T-helper 17 cell (primary cell): Measurements from ENCODE around the gene FBRS. TPM values are rescaled to one million over a fixed set of nuclear protein-coding genes. Genes with fewer than 3 reads are reported as not detected.
"Not testable (repeated sequence)": the region's sequence is repeated elsewhere in the genome, so short reads cannot be mapped to it uniquely, and the experiment has no call there.

Experiments
- ATAC-seq: fragments of 150-1000 bp; cut with Tn5 transposase; 2 replicates; pipeline ENCODE4 v1.10.0; 2021; ENCODE audit warnings: mild to moderate bottlenecking, moderate library complexity
- DNase-seq, 3 donors: peaks; one replicate each; pipeline versions ENCODE4 v3.0.0 to v3.0.0-alpha.2; 2020 to 2021
- H3K9me3 ChIP-seq: one replicate; pipeline ENCODE4 v1.7.0; 2013; ENCODE audit warnings: low read length, mild to moderate bottlenecking; ENCODE audit not compliant: control insufficient read depth, poor library complexity, severe bottlenecking
- H3K27ac Mint-ChIP-seq: one replicate; pipeline ENCODE4 v1.8.0; 2022; ENCODE audit warnings: mild to moderate bottlenecking, moderate library complexity, mixed read lengths
- H3K27me3 Mint-ChIP-seq: one replicate; pipeline ENCODE4 v1.8.0; 2022; ENCODE audit warnings: mixed read lengths
- H3K36me3 Mint-ChIP-seq: one replicate; pipeline ENCODE4 v1.8.0; 2022; ENCODE audit warnings: low read depth, mixed read lengths
- H3K4me1 Mint-ChIP-seq: one replicate; pipeline ENCODE4 v1.8.0; 2022; ENCODE audit warnings: mild to moderate bottlenecking, mixed read lengths
- H3K4me3 Mint-ChIP-seq: one replicate; pipeline ENCODE4 v1.8.0; 2022; ENCODE audit warnings: mild to moderate bottlenecking, moderate library complexity, mixed read lengths
- total RNA-seq, 4 donors: library from RNA in 2 of 4; stranded (reverse) in 2 of 4; gene quantifications; one replicate each; pipeline ENCODE4 v1.2.3 and lab custom pipeline; 2022 to 2026

Gene FBRS
- total RNA-seq, 2 donors from 2014 or later: 217 to 246 TPM

DNA sequence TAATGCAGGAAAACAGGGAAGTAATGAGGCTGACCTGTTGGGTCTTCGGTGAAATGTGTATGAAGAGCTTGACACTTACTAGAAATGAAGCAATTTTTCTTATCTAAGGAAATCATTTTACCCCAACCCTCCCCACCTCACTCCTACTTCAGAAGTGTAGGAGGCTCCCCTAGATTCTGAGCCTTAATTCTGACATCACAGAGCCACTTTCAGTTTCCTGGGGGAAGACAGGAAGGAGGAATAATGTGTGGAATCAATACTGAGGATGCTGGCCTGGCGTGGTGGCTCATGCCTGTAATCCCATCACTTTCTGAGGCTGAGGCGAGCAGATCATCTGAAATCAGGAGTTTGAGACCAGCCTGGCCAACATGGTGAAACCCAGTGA, 20.3 kb downstream of the FBRS start:
- H3K27me3 Mint-ChIP-seq: no peaks in the 10 kb centered on the region
- no peak for DNase-seq
- H3K4me1 Mint-ChIP-seq: no peaks in the 10 kb centered on the region
- no peak for ATAC-seq
- no peak overlapping the region for H3K27ac Mint-ChIP-seq
- H3K36me3 Mint-ChIP-seq: no peaks in the 10 kb centered on the region
- no peaks in the 10 kb centered on the region for H3K9me3 ChIP-seq
- H3K4me3 Mint-ChIP-seq: no peak overlapping the region

DNA sequence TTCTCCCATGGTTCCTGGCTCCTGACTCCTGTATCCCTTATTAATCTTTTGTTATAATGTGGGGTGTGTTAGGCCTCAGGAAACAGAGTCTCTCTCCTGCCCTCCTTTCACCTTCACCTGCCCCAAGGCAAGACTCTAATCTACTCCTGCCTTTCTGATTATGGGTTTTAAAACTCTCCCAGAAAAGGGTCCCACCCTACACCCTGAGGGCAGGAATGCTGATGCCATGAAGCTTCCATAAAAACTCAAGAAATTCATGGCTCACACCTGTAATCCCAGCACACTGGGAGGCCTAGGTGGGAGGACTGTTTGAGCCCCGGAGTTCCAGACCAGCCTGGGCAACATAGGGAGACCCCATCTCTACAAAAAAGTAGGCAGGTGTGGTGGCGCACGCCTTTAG, 22.1 kb downstream of the FBRS start:
- ATAC-seq: no peak
- DNase-seq: no peak
- Mint-ChIP-seq H3K4me3 (no peak overlapping the region), H3K27me3 (no peaks in the 10 kb centered on the region), H3K36me3 (no peaks in the 10 kb centered on the region), H3K4me1 (no peaks in the 10 kb centered on the region), H3K27ac (no peak overlapping the region)
- no peaks in the 10 kb centered on the region for H3K9me3 ChIP-seq

DNA sequence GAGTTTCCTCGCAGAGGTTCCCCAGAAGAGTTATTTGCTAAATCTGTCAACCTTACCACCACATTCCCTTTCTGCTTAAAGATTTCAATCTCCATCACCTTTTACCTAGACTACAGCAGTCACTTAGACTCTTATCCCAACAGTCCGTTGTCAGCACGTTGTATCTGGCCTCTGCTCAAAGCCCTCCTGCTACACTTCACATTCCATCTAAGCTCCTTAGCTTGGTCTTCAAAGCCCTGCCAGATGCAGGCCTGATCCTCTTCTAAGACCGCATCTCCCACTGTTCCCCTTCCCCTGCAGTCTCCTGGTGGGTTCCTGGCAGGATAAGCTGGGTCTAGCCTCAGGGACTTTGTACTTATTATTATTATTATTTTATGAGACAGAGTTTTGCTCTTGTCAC, 30.5 kb downstream of the FBRS start:
- H3K4me1 Mint-ChIP-seq: peaks cover 12% of the 10 kb centered on the region
- DNase-seq (no peak), ATAC-seq (no peak)
- H3K9me3 ChIP-seq: no peaks in the 10 kb centered on the region
- no peak overlapping the region for H3K27ac Mint-ChIP-seq
- H3K4me3 Mint-ChIP-seq: no peak overlapping the region
- H3K36me3 Mint-ChIP-seq: no peaks in the 10 kb centered on the region
- no peaks in the 10 kb centered on the region for H3K27me3 Mint-ChIP-seq

- H3K36me3 Mint-ChIP-seq: no peaks in the 10 kb centered on the region
- no peak for DNase-seq
- no peak overlapping the region for H3K27ac Mint-ChIP-seq
- H3K4me1 Mint-ChIP-seq: peaks cover 18% of the 10 kb centered on the region
- ATAC-seq: no peak
- no peak overlapping the region for H3K4me3 Mint-ChIP-seq
- no peaks in the 10 kb centered on the region for H3K9me3 ChIP-seq
- H3K27me3 Mint-ChIP-seq: no peaks in the 10 kb centered on the region
Observed at GRCh38 chr16:30691907-30692306, 33.7 kb downstream of the FBRS start.

DNA sequence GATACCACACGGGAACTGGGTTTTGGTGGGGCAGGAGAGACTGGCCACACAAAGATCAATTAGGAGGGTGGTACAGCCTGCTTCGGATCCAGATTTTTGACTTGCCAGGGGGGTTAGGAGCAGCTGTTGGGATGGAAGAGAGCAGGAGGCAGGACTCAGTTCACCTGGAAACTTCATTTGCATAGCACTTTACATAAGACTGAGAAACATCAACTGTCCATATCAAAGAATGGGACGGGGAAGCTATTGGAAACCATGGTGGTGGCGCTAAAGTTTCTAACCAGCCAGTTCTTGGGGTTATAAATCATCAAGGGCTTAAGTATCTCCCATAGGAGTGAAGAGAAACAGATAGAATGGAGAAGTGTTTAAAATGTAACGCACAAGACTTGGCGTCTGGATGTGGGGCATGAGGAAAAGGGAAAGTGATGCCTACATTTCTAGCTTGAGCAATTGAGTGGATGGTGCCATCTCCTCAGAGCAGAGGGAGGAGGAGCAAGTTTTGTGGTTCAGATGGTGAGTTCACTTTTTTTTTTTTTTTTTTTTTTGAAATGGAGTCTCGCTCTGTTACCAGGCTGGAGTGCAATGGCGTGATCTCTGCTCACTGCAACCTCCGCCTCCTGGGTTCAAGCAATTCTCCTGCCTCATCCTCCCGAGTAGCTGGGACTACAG, 34.3 kb downstream of the FBRS start:
- H3K27me3 Mint-ChIP-seq: no peaks in the 10 kb centered on the region
- no peaks in the 10 kb centered on the region for H3K36me3 Mint-ChIP-seq
- no peak overlapping the region for H3K27ac Mint-ChIP-seq
- no peak overlapping the region for H3K4me3 Mint-ChIP-seq
- H3K4me1 Mint-ChIP-seq: peaks cover 22% of the 10 kb centered on the region
- no peak for ATAC-seq
- no peak for DNase-seq
- no peaks in the 10 kb centered on the region for H3K9me3 ChIP-seq

- ATAC-seq: no peak
- H3K36me3 Mint-ChIP-seq: no peaks in the 10 kb centered on the region
- DNase-seq: no peak
- no peak overlapping the region for H3K27ac Mint-ChIP-seq
- H3K9me3 ChIP-seq: no peaks in the 10 kb centered on the region
- H3K4me1 Mint-ChIP-seq: peaks cover 33% of the 10 kb centered on the region
- no peak overlapping the region for H3K4me3 Mint-ChIP-seq
- no peaks in the 10 kb centered on the region for H3K27me3 Mint-ChIP-seq
Observed at GRCh38 chr16:30694926-30695693, 36.9 kb downstream of the FBRS start.

DNA sequence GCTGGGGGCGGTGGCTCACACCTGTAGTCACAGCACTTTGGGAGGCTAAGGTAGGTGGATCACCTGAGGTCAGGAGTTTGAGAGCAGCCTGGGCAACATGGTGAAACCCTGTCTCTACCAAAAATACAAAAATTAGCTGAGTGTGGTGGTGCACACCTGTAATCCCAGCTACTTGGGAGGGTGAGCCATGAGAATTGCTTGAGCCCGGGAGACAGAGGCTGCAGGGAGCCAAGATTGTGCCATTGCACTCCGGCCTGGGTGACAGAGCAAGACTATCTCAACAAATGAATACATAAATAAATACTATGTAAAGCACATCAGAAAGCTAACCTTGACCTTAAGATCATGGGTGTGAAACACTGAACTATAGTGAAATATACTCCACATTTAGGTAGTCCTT, 38.4 kb downstream of the FBRS start:
- H3K27me3 Mint-ChIP-seq, H3K4me3 Mint-ChIP-seq, H3K9me3 ChIP-seq, DNase-seq, H3K36me3 Mint-ChIP-seq, ATAC-seq, H3K27ac Mint-ChIP-seq: not testable (repeated sequence)
- peaks cover 36% of the 10 kb centered on the region for H3K4me1 Mint-ChIP-seq

DNA sequence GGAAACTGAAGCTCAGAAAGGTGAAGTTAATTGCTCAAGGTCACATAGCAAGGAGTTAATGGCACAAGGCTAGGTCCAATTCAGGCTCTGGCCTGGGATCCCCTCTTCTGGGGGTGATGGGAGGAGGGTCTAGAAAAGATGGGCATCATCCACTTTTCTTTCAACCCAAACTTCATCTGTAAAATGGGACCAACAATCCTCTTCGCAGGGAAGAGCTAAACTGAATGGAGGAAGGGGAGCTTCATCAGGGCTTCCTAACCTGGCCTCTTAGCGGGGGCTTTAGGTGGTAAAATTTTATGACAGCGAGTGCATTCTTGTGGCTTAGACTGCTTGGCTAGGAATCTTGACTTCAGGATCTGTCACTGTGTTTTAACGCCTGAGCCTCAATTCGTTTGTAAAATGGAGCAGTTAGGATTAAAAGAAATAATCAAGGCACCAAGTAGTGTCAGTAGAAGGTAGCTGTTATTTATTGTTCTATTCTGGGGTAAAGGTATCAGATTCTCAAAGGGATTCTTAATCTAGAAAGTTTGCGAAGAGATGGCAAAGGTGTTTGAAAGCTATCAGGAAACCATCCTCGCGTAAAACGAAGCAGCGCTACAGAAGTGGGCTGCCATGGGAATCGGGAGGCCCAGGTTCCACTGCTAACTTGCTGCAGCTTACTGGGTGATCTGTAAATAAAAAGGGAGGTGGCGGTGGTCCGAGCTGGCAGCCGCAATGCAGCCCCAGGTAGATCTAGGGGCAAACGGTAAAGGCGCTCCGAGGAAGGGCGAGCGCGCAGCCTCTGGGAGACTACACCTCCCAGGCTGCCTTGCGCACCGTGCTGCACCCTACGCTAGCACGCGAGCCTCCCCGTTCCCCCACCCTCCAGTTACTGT, 39.3 kb downstream of the FBRS start:
- H3K27ac Mint-ChIP-seq: peak overlapping the region; percentile 100
- peak overlapping the region; percentile 97 for H3K4me3 Mint-ChIP-seq
- H3K27me3 Mint-ChIP-seq: no peaks in the 10 kb centered on the region

GRCh38 chr16:30698139-30698815, 40.0 kb downstream of the FBRS start:
- Mint-ChIP-seq H3K27ac (peak overlapping the region; percentile 100), H3K36me3 (no peaks in the 10 kb centered on the region), H3K4me3 (peak overlapping the region; percentile 97), H3K4me1 (peaks cover 36% of the 10 kb centered on the region), H3K27me3 (no peaks in the 10 kb centered on the region)
- peak; percentile 98 to 99 (median 99) for DNase-seq
- peak; percentile 80 for ATAC-seq
- no peaks in the 10 kb centered on the region for H3K9me3 ChIP-seq

More for the DNA sequence above, 39.3 kb downstream of the FBRS start:
- peaks cover 36% of the 10 kb centered on the region for H3K4me1 Mint-ChIP-seq
- no peaks in the 10 kb centered on the region for H3K36me3 Mint-ChIP-seq
- DNase-seq: no peak
- H3K9me3 ChIP-seq: no peaks in the 10 kb centered on the region
- ATAC-seq: peak; percentile 90

- Mint-ChIP-seq H3K4me3 (peak within 1 kb of the TSS; percentile 97), H3K4me1 (peaks cover 29% of the 10 kb centered on the region), H3K27me3 (no peaks in the 10 kb centered on the region), H3K27ac (peak within 1 kb of the TSS; percentile 100), H3K36me3 (no peaks in the 10 kb centered on the region)
- H3K9me3 ChIP-seq: no peaks in the 10 kb centered on the region
- ATAC-seq: peak; percentile 24
- peak; percentile 64 to 70 (median 65) for DNase-seq
Observed at GRCh38 chr16:30698816-30699614, 40.8 kb downstream of the FBRS start, which contains the start of gene SRCAP. Gene SRCAP, plus strand, starts transcription at chr16:30699171. Its CDS starts 1,654 bp downstream, at chr16:30700825.

GRCh38 chr16:30699615-30700099, 41.4 kb downstream of the FBRS start:
- ATAC-seq (no peak), DNase-seq (no peak)
- Mint-ChIP-seq H3K27ac (peak overlapping the region; percentile 100), H3K4me3 (peak overlapping the region; percentile 97), H3K36me3 (no peaks in the 10 kb centered on the region), H3K4me1 (peaks cover 29% of the 10 kb centered on the region), H3K27me3 (no peaks in the 10 kb centered on the region)
- no peaks in the 10 kb centered on the region for H3K9me3 ChIP-seq

DNA sequence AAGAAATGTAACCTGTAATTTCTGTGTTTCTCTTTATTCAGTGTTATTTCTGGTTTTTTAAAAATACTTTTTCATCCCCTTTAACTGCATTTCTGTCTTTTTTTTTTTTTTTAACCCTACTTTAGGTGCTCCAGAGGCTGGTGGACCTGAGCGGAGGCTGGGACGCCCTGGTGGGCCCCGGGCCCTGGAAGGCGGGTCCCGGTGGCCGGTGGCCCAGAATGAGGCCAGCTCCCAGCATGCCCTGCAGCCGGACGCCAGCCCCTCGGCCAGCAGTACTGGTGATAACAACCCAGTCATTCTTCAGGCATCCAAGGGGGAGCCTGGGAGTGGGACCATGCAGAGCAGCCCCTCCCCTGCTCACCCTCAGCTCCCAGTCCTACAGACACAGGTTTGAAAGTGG, 42.3 kb downstream of the FBRS start:
- peak overlapping the region; percentile 97 for H3K4me3 Mint-ChIP-seq
- ATAC-seq (no peak), DNase-seq (no peak)
- no peak overlapping the region for H3K27ac Mint-ChIP-seq
- no peaks in the 10 kb centered on the region for H3K9me3 ChIP-seq
- no peaks in the 10 kb centered on the region for H3K27me3 Mint-ChIP-seq
- no peaks in the 10 kb centered on the region for H3K36me3 Mint-ChIP-seq
- H3K4me1 Mint-ChIP-seq: peaks cover 26% of the 10 kb centered on the region
